Kidney (tissue), 14 donors: ENCODE data around the gene PNPO. TPM values are rescaled to one million over a fixed set of nuclear protein-coding genes. Genes with fewer than 3 reads are reported as not detected.
"Not testable (repeated sequence)": the region's sequence is repeated elsewhere in the genome, so short reads cannot be mapped to it uniquely, and the experiment has no call there.

ENCODE experiments used
- DNase-seq, 5 donors: peaks; one replicate each; pipeline ENCODE4 v3.0.0-alpha.2; 2013 to 2020
- FAIRE-seq: peaks from 2 replicates; lab custom pipeline; 2012; peaks lifted over from hg19 to GRCh38; lab: Jason Lieb, UNC
- H3K27ac ChIP-seq, 2 donors: one replicate each; pipeline ENCODE4 v1.7.0; 2013; ENCODE audit warnings: low read depth in 2 of 2, low read length in 2 of 2, inconsistent platforms in 1 of 2
- H3K27me3 ChIP-seq: one replicate; pipeline ENCODE4 v1.7.1; 2013; ENCODE audit warnings: low read length, inconsistent platforms; ENCODE audit not compliant: control insufficient read depth, insufficient read depth
- H3K36me3 ChIP-seq, 3 donors: one replicate each; pipeline versions ENCODE4 v1.7.0 to v1.7.1; 2013; ENCODE audit warnings: low read length in 3 of 3, control low read depth in 1 of 3, inconsistent platforms in 1 of 3; ENCODE audit not compliant: insufficient read depth in 3 of 3, control insufficient read depth in 2 of 3
- H3K4me1 ChIP-seq, 3 donors: one replicate each; pipeline versions ENCODE4 v1.7.0 to v1.7.1; 2013; ENCODE audit warnings: low read length in 3 of 3, inconsistent platforms in 1 of 3, low read depth in 1 of 3; ENCODE audit not compliant: control insufficient read depth in 2 of 3, insufficient read depth in 2 of 3
- H3K4me3 ChIP-seq, 3 donors: one replicate each; pipeline versions ENCODE4 v1.7.0 to v1.8.1; 2013; ENCODE audit warnings: low read length in 3 of 3, control low read depth in 1 of 3, inconsistent platforms in 1 of 3
- H3K9ac ChIP-seq, 3 donors: one replicate each; pipeline versions ENCODE4 v1.7.0 to v1.7.1; 2013; ENCODE audit warnings: low read length in 3 of 3, control low read depth in 1 of 3, inconsistent platforms in 1 of 3
- H3K9me3 ChIP-seq, 3 donors: one replicate each; pipeline versions ENCODE4 v1.7.0 to v1.7.1; 2013; ENCODE audit warnings: low read length in 3 of 3, control low read depth in 1 of 3, inconsistent platforms in 1 of 3; ENCODE audit not compliant: control insufficient read depth in 2 of 3, insufficient read depth in 1 of 3
- intact Hi-C: fragments of 100-400 bp; cut with DNase I; formaldehyde crosslinking; loops from one replicate; pipeline ENCODE4 v1.11.1; 2022
- polyA plus RNA-seq: library from polyadenylated mRNA; stranded (reverse); fragments of 350-450 nt; fragmentation: Illumina TruSeq; extraction: RNeasy Lipid Tissue Mini Kit (QIAGEN cat#74804); gene quantifications from one replicate; pipeline ENCODE4 v1.2.3, GENCODE V29; 2014; ENCODE audit warnings: low read depth, low replicate concordance; ENCODE audit not compliant: insufficient read depth
- total RNA-seq: library from RNA; stranded (reverse); fragmentation: NEBNext Ultra II Directional; extraction: Animal tissue kit (Norgen Biotek cat#: 25700); gene quantifications from one replicate; pipeline ENCODE4 v1.2.1, GENCODE V29; 2021
- TF ChIP-seq, protein P1 (sequence below): IDR thresholded peaks from 3 replicates; pipeline ENCODE4 v1.5.1; 2012; ENCODE audit warnings: mild to moderate bottlenecking, moderate library complexity, borderline replicate concordance; ENCODE audit not compliant: insufficient read depth; ENCODE audit errors: extremely low read depth
- donor health status: control.
- donor health status: control.
- donor health status: control.
- donor health status: control.
- donor health status: control.
- donor health status: DM: yes; HTN: yes; CAD: no.
- donor health status: Normal renal cell carcinoma (clear cell type).

The PNPO gene
- total and polyA plus RNA-seq, 2 donors from 2014 or later = 45.1 to 55.8 TPM

DNA sequence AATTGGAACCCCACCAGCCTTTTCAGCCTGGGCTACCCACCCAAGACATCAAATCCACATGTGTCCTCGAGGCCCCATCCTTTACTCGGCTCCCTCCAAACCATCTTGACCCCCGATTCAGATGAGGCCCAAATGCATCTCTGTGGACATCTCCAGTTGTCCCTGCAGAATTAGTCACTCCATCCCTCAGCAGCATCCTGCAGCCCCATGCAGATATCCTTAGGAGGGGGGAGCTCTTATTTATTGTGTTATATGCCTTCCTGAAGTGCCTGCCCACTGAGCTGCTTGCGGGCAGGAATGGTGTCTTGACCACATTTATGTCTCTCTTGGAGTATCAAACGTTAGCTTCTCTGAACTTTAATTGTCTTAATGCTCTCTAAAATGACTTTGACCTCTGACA is 45.1 kb downstream of the PNPO start:
- DNase-seq (no peak), FAIRE-seq (no peak)
- no peaks in the 10 kb centered on the region for H3K9me3 ChIP-seq
- TF ChIP-seq, protein P1, sequence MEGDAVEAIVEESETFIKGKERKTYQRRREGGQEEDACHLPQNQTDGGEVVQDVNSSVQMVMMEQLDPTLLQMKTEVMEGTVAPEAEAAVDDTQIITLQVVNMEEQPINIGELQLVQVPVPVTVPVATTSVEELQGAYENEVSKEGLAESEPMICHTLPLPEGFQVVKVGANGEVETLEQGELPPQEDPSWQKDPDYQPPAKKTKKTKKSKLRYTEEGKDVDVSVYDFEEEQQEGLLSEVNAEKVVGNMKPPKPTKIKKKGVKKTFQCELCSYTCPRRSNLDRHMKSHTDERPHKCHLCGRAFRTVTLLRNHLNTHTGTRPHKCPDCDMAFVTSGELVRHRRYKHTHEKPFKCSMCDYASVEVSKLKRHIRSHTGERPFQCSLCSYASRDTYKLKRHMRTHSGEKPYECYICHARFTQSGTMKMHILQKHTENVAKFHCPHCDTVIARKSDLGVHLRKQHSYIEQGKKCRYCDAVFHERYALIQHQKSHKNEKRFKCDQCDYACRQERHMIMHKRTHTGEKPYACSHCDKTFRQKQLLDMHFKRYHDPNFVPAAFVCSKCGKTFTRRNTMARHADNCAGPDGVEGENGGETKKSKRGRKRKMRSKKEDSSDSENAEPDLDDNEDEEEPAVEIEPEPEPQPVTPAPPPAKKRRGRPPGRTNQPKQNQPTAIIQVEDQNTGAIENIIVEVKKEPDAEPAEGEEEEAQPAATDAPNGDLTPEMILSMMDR = no peak
- no peak overlapping the region for H3K4me3 ChIP-seq
- H3K9ac ChIP-seq = no peak overlapping the region
- H3K27me3 ChIP-seq = no peaks in the 10 kb centered on the region
- peaks cover 0 to 12% (median 7%) of the 10 kb centered on the region in 3 donors for H3K36me3 ChIP-seq
- H3K4me1 ChIP-seq = peaks cover 0 to 3% (median 2%) of the 10 kb centered on the region in 3 donors
- H3K27ac ChIP-seq = no peak overlapping the region
- intact Hi-C loops = no loop called here

DNA sequence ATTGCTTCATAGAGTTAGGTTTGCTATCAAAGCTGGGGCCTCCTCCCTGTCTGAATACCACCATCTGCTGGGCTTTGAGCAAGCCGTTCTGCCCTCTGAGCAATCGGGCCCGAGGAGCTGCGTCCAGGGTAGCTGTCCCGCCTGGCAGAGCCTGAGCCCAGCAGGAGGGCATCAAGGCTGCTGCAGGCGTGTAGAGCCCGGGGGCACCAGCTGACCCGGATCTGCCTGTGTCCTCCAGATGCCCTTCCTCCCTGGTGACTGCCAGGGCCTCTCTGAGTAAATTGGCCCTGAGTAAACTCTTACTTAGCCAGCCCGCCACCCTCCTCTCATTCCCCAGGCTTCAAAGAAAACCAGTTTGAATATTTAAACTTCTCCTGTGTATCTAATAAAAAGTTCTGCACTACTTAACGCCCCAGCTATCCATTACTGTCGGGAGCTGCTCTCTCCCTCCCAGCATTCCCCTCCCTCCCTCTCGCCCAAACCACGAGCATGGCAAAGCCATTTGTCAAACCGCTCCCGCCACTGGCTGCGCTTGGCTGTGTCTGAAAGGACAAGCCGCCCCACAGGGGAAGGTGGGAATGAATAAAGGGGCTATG is 46.0 kb downstream of the PNPO start:
- intact Hi-C loops = no loop called here

DNA sequence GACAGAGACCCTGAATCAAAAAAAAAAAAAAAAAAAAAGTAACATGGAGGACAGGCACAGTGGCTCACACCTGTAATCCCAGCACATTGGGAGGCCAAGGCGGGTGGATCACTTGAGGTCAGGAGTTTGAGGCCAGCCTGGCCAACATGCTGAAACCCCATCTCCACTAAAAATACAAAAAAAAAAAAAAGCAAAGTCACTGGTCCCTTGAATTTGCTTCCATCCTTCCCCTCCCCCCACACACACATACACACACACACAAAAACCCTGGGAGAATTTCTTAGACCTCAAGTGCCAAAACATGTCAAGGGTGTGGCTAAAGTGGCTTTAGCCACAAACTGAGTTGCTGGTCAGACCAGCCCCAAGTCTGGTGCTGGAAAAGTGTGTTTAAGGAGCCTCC is 47.1 kb downstream of the PNPO start:
- H3K4me1 ChIP-seq, H3K27ac ChIP-seq, H3K9me3 ChIP-seq, intact Hi-C loops, FAIRE-seq, H3K4me3 ChIP-seq, H3K9ac ChIP-seq, H3K27me3 ChIP-seq, DNase-seq, H3K36me3 ChIP-seq: not testable (repeated sequence)

More for the DNA sequence above, 46.0 kb downstream of the PNPO start:
- H3K4me3 ChIP-seq = no peak overlapping the region
- H3K27me3 ChIP-seq = no peaks in the 10 kb centered on the region
- peaks cover 0 to 8% (median 5%) of the 10 kb centered on the region in 3 donors for H3K36me3 ChIP-seq
- no peaks in the 10 kb centered on the region for H3K9me3 ChIP-seq
- peak overlapping the region; percentile 63 to 66 for H3K27ac ChIP-seq
- peaks cover 0 to 3% (median 2%) of the 10 kb centered on the region in 3 donors for H3K4me1 ChIP-seq
- peak overlapping the region in 1 of 3 donors; percentile 51 for H3K9ac ChIP-seq
- DNase-seq = peak; percentile 81 to 94 (median 86)
- no peak for FAIRE-seq
- TF ChIP-seq, protein P1 = no peak

DNA sequence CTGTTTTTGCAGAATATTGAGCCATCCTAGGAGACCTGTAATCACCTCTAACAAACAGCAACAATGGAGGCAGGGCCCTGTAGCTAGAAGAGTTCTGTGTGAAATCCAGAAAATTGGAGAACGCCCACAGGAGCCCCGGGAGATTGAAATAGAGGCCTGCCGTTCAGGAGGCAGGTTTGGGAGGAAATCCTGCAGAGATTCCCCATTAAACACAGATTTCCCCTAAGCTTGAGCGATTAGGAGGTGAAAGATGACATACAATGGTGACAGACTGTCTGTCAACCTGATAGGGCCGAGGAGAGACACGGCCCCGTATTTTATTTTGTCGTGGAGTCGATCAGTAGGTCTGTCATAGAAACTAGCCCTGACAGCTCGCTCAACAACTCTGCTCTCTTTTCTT is 47.8 kb downstream of the PNPO start:
- H3K4me3 ChIP-seq = no peak overlapping the region
- no peak for DNase-seq
- no peak for FAIRE-seq
- no peak overlapping the region for H3K27ac ChIP-seq
- H3K27me3 ChIP-seq = no peaks in the 10 kb centered on the region
- intact Hi-C loops = no loop called here
- H3K9me3 ChIP-seq = no peaks in the 10 kb centered on the region
- peaks cover 0 to 2% (median 0%) of the 10 kb centered on the region in 3 donors for H3K36me3 ChIP-seq
- H3K4me1 ChIP-seq = peaks cover 0 to 3% (median 2%) of the 10 kb centered on the region in 3 donors
- TF ChIP-seq, protein P1 = no peak
- H3K9ac ChIP-seq = no peak overlapping the region
